ENCODE measurements around the gene ZNF582.

DNA sequence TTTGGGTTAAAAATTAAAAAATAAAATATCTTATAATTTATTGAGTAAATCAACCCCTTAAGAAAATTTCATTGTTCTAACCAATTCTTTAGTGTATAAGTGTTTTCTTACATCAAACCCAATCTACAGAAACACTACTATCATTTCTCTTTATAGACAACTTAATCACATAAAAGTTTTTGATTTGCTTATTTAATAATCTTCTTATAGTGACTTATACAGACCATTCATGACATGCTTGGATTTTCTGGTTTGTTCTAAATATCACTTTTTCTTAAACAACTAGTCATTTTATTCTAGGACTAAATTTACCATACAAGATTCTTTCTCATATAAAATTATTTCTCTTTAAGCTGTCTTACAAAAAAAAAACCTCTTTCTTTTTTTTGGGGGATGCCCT lies 51.4 kb downstream of the ZNF582 start:
- TF ChIP-seq POLR2A (IDR thresholded peaks at IDR 0.05) (no peak), POLR2AphosphoS5 (IDR thresholded peaks at IDR 0.05) (no peak)
- TF ChIP-seq, protein P1, sequence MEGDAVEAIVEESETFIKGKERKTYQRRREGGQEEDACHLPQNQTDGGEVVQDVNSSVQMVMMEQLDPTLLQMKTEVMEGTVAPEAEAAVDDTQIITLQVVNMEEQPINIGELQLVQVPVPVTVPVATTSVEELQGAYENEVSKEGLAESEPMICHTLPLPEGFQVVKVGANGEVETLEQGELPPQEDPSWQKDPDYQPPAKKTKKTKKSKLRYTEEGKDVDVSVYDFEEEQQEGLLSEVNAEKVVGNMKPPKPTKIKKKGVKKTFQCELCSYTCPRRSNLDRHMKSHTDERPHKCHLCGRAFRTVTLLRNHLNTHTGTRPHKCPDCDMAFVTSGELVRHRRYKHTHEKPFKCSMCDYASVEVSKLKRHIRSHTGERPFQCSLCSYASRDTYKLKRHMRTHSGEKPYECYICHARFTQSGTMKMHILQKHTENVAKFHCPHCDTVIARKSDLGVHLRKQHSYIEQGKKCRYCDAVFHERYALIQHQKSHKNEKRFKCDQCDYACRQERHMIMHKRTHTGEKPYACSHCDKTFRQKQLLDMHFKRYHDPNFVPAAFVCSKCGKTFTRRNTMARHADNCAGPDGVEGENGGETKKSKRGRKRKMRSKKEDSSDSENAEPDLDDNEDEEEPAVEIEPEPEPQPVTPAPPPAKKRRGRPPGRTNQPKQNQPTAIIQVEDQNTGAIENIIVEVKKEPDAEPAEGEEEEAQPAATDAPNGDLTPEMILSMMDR (IDR thresholded peaks at IDR 0.05) = no peak
